Measurements from ENCODE around the gene ASXL3.

ASXL3 gene

GRCh38 chr18:33577685-33578517 lies at the start of gene ASXL3:
Gene ASXL3 (plus strand): TSS chr18:33578219. CDS start chr18:33578632, 413 bp downstream.
- DNase-seq = no peak

GRCh38 chr18:33532978-33533377 lies 45.0 kb upstream of the ASXL3 start:
- no peak for DNase-seq

GRCh38 chr18:33536904-33537303 lies 41.1 kb upstream of the ASXL3 start:
- no peak for DNase-seq

GRCh38 chr18:33538418-33539042 lies 39.5 kb upstream of the ASXL3 start:
- DNase-seq = no peak

- DNase-seq = no peak
These were observed 37.6 kb upstream of the ASXL3 start for GRCh38 chr18:33540392-33540791.

GRCh38 chr18:33541316-33541715 lies 36.7 kb upstream of the ASXL3 start:
- no peak for DNase-seq

GRCh38 chr18:33556846-33557245 lies 21.2 kb upstream of the ASXL3 start:
- DNase-seq = no peak

GRCh38 chr18:33557706-33558105 lies 20.3 kb upstream of the ASXL3 start:
- DNase-seq = no peak

GRCh38 chr18:33558529-33558928 lies 19.5 kb upstream of the ASXL3 start:
- no peak for DNase-seq

GRCh38 chr18:33560686-33561370 lies 17.2 kb upstream of the ASXL3 start:
- no peak for DNase-seq

- DNase-seq = no peak
These were observed 15.3 kb upstream of the ASXL3 start for GRCh38 chr18:33562741-33563140.

- DNase-seq = no peak
These were observed 10.3 kb upstream of the ASXL3 start for GRCh38 chr18:33567705-33568104.

GRCh38 chr18:33571998-33572787 lies 5.8 kb upstream of the ASXL3 start:
- no peak for DNase-seq

GRCh38 chr18:33573193-33573592 lies 4.8 kb upstream of the ASXL3 start:
- no peak for DNase-seq

- no peak for DNase-seq
These were observed 2.6 kb upstream of the ASXL3 start for GRCh38 chr18:33575451-33575850.

- no peak for DNase-seq
These were observed 896 bp upstream of the ASXL3 start for GRCh38 chr18:33576999-33577646.

GRCh38 chr18:33578518-33579348 lies 714 bp downstream of the ASXL3 start:
- DNase-seq = no peak

- DNase-seq = no peak
These were observed 1.6 kb downstream of the ASXL3 start for GRCh38 chr18:33579349-33580215.

- no peak for DNase-seq
These were observed 2.5 kb downstream of the ASXL3 start for GRCh38 chr18:33580546-33580945.

- no peak for DNase-seq
These were observed 3.8 kb downstream of the ASXL3 start for GRCh38 chr18:33581856-33582255.
